WERI-Rb-1 (cell line): ENCODE results near the gene RNF182.

Experiments
- DNase-seq: peaks from one replicate; pipeline ENCODE4 v3.0.0-alpha.2; 2020
- H3K27ac ChIP-seq: fragments of 250-450 bp; sonication (Bioruptor Pico); 2 replicates; pipeline ENCODE4 v1.5.1; 2020; ENCODE audit warnings: mild to moderate bottlenecking, moderate library complexity
- H3K27me3 ChIP-seq: fragments of 250-450 bp; sonication (Bioruptor Pico); 2 replicates; pipeline ENCODE4 v1.5.1; 2021; ENCODE audit warnings: mild to moderate bottlenecking, low read depth, moderate library complexity; ENCODE audit not compliant: insufficient read depth, severe bottlenecking
- H3K36me3 ChIP-seq: fragments of 250-450 bp; sonication (Bioruptor Pico); 2 replicates; pipeline ENCODE4 v1.5.1; 2020; ENCODE audit warnings: mild to moderate bottlenecking, moderate library complexity
- H3K4me3 ChIP-seq: 2 replicates; pipeline ENCODE4 v1.5.1; 2011; ENCODE audit warnings: low read depth, mild to moderate bottlenecking, control low read depth, low read length
- H3K9me3 ChIP-seq: fragments of 250-450 bp; sonication (Bioruptor Pico); 2 replicates; pipeline ENCODE4 v1.5.1; 2021; ENCODE audit warnings: mild to moderate bottlenecking, moderate library complexity; ENCODE audit not compliant: severe bottlenecking
- TF ChIP-seq, protein P1 (sequence below): IDR thresholded peaks from 2 replicates; pipeline ENCODE4 v1.5.1; 2011; ENCODE audit warnings: low read depth, mild to moderate bottlenecking, control low read depth, inconsistent platforms, low read length

RNF182 gene

DNA sequence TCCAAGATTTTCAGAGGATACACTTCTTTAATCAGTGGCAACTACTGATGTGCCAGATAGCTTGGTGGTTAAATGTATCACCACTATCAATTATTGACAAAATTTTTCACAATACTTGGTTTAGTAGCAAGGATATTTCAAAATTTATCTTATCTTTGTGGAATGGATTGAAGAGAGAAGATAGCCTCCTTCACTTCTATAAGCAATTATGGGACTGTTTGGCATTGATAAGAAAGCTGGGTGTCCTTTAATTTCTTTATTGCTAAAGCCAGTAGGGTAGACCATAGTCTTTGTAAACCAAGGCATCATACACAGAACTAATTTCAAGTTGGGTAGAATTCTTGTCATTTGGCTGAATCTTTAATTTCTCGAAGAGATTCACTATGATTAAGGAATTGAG, 4.9 kb upstream of the RNF182 start:
- DNase-seq: no peak
- TF ChIP-seq, protein P1, sequence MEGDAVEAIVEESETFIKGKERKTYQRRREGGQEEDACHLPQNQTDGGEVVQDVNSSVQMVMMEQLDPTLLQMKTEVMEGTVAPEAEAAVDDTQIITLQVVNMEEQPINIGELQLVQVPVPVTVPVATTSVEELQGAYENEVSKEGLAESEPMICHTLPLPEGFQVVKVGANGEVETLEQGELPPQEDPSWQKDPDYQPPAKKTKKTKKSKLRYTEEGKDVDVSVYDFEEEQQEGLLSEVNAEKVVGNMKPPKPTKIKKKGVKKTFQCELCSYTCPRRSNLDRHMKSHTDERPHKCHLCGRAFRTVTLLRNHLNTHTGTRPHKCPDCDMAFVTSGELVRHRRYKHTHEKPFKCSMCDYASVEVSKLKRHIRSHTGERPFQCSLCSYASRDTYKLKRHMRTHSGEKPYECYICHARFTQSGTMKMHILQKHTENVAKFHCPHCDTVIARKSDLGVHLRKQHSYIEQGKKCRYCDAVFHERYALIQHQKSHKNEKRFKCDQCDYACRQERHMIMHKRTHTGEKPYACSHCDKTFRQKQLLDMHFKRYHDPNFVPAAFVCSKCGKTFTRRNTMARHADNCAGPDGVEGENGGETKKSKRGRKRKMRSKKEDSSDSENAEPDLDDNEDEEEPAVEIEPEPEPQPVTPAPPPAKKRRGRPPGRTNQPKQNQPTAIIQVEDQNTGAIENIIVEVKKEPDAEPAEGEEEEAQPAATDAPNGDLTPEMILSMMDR: no peak

DNA sequence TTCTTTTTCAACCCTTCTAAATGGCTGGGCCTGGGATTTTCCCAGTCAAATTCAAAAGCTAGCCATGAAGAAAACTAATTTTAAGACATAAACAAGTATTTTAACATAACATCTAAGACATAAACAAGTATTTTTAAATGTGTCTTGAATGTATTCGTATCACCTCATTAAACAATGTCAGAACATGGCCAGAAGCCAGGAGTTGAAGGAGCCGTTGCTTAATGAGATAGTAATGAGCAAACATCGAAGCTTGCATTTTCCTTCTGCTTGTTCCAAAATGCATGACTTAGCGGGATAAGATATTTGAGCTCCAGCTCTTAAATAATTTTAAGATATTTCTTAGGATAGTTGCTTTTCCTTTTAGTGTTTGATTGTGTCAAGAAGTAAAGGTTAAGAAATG, 4.2 kb upstream of the RNF182 start:
- no peak overlapping the region for H3K4me3 ChIP-seq
- no peaks in the 10 kb centered on the region for H3K36me3 ChIP-seq
- no peak for DNase-seq
- no peaks in the 10 kb centered on the region for H3K27me3 ChIP-seq
- H3K27ac ChIP-seq: no peak overlapping the region
- TF ChIP-seq, protein P1: no peak
- no peaks in the 10 kb centered on the region for H3K9me3 ChIP-seq

More for the DNA sequence above, 4.9 kb upstream of the RNF182 start:
- Histone ChIP-seq H3K4me3 (no peak overlapping the region), H3K27me3 (no peaks in the 10 kb centered on the region), H3K36me3 (no peaks in the 10 kb centered on the region), H3K27ac (no peak overlapping the region), H3K9me3 (no peaks in the 10 kb centered on the region)

DNA sequence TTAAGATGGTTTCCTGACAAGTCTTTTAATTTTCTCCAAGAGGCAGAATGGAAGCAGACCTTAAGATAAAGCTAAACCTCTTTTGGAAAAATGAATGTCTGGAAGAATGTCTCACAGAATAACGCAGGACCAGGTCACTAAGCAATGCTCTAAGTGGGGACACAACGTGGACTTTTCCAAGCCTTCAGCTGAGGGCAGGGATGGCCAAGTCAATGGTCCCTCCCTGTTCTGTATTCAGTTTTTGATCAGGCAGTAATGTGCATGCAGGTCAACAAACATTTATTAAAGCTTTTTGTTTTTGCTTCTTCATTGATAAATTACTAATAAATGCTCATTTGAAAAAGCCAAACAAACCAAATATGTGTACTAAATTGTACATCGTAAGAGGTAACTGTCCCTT, 2.0 kb upstream of the RNF182 start:
- Histone ChIP-seq H3K36me3 (no peaks in the 10 kb centered on the region), H3K27ac (no peak overlapping the region), H3K27me3 (no peaks in the 10 kb centered on the region), H3K9me3 (no peaks in the 10 kb centered on the region), H3K4me3 (no peak overlapping the region)
- TF ChIP-seq, protein P1: no peak
- DNase-seq: no peak

DNA sequence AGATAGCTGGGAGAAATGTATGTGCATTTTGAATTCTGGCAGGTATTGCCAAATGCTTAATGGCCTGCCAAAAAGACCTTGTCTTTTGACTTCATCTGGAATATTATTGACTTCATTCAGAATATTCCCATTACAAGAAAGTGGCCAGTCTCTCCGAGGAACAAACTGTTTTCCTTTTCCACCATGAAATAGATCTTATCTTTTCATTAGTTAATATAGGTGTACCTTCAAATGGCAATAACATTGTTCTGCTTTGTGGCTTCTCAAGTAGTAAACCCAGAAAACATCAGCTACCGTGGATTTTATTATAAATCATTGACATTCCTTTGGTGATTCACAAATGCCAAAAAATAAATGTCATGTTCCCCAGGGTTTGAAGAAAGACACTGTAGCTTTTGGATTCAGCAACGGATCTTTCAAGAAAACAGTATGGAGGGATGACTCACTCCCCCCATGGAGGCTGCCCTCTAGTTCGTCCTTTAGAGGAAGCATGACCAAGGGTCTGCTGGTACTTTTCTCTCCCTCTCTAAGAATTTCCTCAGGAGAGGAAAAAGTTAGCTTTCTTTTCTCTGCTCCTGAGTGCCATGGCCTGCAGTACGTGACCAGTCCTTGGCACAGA, 1.1 kb upstream of the RNF182 start:
- no peaks in the 10 kb centered on the region for H3K9me3 ChIP-seq
- TF ChIP-seq, protein P1: no peak
- no peak overlapping the region for H3K27ac ChIP-seq
- H3K36me3 ChIP-seq: no peaks in the 10 kb centered on the region
- peak overlapping the region; percentile 50 for H3K4me3 ChIP-seq
- no peaks in the 10 kb centered on the region for H3K27me3 ChIP-seq
- DNase-seq: no peak

DNA sequence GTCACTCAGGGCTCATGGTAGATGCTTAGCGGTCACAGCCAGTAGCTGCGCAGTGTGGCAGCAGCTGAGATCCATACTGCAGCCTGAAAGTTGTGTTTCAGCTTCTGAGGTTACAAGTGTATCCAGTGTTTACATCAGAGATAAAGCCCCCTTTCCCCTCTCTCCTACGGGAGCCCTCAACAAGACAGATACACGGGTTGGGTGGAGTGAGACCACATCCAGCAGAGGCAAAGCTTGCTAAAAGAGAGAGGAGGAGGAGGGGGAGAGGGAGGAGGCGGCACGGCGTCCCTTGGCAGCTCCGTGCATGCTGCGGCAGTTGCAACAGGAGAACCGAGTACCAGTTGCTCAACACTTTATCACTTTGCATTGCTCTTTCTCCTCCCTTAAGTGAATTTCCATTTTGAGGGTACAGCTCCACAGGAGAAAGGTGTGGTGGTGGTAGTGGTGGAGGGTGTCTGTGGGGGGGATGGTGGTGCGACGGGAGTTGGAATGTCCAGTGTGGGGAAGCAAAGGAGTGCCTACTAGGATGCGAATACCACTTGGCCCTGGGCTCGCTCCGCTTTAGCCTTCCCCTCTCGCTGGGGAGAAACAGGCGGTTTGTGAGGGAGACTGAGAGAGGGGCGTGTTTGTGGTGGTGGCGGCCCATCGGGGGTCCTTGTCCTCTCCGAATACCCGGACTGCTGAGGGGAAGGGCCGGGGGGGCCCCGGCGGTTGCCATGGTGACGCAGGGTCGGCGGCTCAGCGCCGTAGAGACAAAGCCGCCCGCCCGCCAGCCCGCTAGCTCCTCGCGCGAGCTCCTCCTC, 405 bp upstream of the RNF182 start:
- peak; percentile 90 for DNase-seq
- Histone ChIP-seq H3K36me3 (no peaks in the 10 kb centered on the region), H3K4me3 (peak overlapping the region; percentile 50), H3K9me3 (no peaks in the 10 kb centered on the region), H3K27ac (peak overlapping the region; percentile 48), H3K27me3 (no peaks in the 10 kb centered on the region)
- TF ChIP-seq, protein P1: no peak
